HL-60 (cell line): Measurements from ENCODE around the gene VSX1.

Source experiments
- DNase-seq, 2 experiments: peaks; one replicate each; pipeline ENCODE4 v3.0.0-alpha.2; 2010 to 2020; ENCODE audit warnings: low read depth in 1 of 2, low spot score in 1 of 2
- H3K27ac ChIP-seq: fragments of 250-450 bp; sonication (Bioruptor Pico); replicated peaks from 2 replicates; pipeline ENCODE4 v1.5.1; 2020; ENCODE audit warnings: mild to moderate bottlenecking, moderate library complexity
- H3K27me3 ChIP-seq: fragments of 250-450 bp; sonication (Bioruptor Pico); 2 replicates; pipeline ENCODE4 v1.5.1; 2021; ENCODE audit warnings: mild to moderate bottlenecking, moderate library complexity; ENCODE audit not compliant: insufficient read depth, poor library complexity, severe bottlenecking
- H3K4me3 ChIP-seq: replicated peaks from 2 replicates; pipeline ENCODE4 v1.5.1; 2011; ENCODE audit warnings: mild to moderate bottlenecking, control low read depth, low read length; ENCODE audit not compliant: insufficient read depth
- GABPA ChIP-seq: IDR thresholded peaks from 2 replicates; pipeline ENCODE4 v1.6.1; 2012; ENCODE audit warnings: low read depth
- POLR2AphosphoS5 ChIP-seq: IDR thresholded peaks from 2 replicates; pipeline ENCODE4 v1.6.1; 2012; ENCODE audit warnings: low read depth
- SPI1 ChIP-seq: IDR thresholded peaks from 2 replicates; pipeline ENCODE4 v1.6.1; 2012; ENCODE audit warnings: low read depth, mild to moderate bottlenecking, borderline replicate concordance
- TF ChIP-seq, protein P1 (sequence below): IDR thresholded peaks from 2 replicates; pipeline ENCODE4 v1.6.1; 2012; ENCODE audit warnings: low read depth; ENCODE audit not compliant: insufficient replicate concordance
- TF ChIP-seq, protein P2 (sequence below): IDR thresholded peaks from one replicate; pipeline ENCODE4 v1.5.1; 2011; ENCODE audit warnings: low read length, control low read depth, inconsistent platforms; ENCODE audit not compliant: insufficient read depth

The VSX1 gene

DNA sequence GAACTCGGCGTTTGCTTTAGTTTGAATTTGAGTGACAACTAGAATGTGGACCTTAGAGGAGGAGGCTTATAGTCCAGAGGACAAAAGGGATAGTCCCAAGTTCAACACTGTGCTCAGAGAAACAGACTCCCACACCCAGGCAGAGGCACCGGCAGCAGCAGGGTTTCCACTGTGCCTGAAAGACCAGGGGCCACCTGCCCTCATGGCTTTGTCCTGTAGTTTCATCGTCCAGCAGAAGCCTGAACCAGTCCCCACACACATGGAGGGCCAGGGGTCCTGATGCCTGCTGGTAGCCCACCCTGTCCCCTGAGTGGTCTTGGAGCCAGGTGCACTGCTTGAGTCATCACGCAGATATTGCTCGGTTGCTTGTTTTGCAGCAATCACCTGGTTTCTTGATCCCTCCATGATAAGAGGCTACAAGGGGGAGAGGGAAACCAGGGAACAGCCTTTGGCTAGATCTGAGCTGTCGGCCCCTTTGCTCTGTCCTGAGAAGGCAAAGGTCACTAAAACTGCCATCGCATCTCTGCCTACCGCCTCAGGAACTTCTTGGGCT, 16.8 kb downstream of the VSX1 start:
- Histone ChIP-seq H3K27me3 (peaks cover 1% of the 10 kb centered on the region), H3K27ac (no peak overlapping the region)
- no peak for TF ChIP-seq SPI1
- no peak for TF ChIP-seq POLR2AphosphoS5
- TF ChIP-seq, protein P1, sequence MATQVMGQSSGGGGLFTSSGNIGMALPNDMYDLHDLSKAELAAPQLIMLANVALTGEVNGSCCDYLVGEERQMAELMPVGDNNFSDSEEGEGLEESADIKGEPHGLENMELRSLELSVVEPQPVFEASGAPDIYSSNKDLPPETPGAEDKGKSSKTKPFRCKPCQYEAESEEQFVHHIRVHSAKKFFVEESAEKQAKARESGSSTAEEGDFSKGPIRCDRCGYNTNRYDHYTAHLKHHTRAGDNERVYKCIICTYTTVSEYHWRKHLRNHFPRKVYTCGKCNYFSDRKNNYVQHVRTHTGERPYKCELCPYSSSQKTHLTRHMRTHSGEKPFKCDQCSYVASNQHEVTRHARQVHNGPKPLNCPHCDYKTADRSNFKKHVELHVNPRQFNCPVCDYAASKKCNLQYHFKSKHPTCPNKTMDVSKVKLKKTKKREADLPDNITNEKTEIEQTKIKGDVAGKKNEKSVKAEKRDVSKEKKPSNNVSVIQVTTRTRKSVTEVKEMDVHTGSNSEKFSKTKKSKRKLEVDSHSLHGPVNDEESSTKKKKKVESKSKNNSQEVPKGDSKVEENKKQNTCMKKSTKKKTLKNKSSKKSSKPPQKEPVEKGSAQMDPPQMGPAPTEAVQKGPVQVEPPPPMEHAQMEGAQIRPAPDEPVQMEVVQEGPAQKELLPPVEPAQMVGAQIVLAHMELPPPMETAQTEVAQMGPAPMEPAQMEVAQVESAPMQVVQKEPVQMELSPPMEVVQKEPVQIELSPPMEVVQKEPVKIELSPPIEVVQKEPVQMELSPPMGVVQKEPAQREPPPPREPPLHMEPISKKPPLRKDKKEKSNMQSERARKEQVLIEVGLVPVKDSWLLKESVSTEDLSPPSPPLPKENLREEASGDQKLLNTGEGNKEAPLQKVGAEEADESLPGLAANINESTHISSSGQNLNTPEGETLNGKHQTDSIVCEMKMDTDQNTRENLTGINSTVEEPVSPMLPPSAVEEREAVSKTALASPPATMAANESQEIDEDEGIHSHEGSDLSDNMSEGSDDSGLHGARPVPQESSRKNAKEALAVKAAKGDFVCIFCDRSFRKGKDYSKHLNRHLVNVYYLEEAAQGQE: no peak
- TF ChIP-seq GABPA: no peak
- TF ChIP-seq, protein P2, sequence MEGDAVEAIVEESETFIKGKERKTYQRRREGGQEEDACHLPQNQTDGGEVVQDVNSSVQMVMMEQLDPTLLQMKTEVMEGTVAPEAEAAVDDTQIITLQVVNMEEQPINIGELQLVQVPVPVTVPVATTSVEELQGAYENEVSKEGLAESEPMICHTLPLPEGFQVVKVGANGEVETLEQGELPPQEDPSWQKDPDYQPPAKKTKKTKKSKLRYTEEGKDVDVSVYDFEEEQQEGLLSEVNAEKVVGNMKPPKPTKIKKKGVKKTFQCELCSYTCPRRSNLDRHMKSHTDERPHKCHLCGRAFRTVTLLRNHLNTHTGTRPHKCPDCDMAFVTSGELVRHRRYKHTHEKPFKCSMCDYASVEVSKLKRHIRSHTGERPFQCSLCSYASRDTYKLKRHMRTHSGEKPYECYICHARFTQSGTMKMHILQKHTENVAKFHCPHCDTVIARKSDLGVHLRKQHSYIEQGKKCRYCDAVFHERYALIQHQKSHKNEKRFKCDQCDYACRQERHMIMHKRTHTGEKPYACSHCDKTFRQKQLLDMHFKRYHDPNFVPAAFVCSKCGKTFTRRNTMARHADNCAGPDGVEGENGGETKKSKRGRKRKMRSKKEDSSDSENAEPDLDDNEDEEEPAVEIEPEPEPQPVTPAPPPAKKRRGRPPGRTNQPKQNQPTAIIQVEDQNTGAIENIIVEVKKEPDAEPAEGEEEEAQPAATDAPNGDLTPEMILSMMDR: no peak

DNA sequence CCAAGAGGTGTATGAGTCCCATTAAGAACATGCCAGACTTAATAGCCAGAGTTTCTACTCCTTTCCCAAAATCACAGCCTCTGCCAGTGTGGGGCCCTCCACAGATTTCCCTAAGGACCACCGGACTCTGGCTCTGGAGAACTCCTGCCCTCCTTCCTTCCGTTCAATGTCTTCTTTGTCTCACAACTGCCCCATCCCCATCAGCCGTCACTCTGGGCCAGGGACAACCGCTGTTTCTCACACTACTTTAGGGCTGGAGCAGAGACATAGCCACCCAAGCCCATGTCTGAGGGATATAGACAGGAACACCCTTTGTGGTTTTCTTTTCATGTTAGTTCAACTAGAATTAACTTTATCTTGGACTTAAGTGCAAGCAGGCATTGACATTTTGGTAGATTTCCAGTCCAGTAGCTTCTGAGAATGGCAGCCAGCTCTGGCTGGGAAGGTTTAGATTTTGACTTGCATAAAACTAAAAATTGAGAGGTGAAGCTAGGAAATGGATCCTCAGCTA, 17.3 kb downstream of the VSX1 start:
- H3K27me3 ChIP-seq: no peaks in the 10 kb centered on the region
- H3K27ac ChIP-seq: no peak overlapping the region
- no peak for DNase-seq
- no peak overlapping the region for H3K4me3 ChIP-seq
- TF ChIP-seq POLR2AphosphoS5 (no peak), SPI1 (no peak), GABPA (no peak)
- TF ChIP-seq, protein P1: no peak
- TF ChIP-seq, protein P2: no peak

More for the DNA sequence above, 16.8 kb downstream of the VSX1 start:
- DNase-seq: no peak
- no peak overlapping the region for H3K4me3 ChIP-seq

DNA sequence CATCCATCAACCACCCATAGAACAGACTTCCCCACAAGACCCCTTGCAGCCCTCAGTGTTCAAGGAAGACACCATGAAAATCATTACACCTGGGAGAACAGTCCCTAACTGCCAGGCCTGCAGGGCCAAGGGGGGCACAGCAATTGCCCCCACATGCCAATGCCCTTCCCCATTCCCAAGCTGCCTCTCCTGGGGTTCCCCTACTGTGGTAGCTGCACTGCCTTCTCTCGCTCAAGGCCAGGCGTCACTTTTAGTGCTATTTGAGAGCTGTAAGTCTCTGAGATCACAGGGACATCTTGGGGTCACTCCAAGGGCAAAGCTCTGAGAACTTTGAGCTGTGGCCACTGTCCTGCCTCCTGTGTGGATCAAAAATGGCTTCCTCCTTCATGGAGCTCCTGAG, 18.0 kb downstream of the VSX1 start:
- Histone ChIP-seq H3K27me3 (no peaks in the 10 kb centered on the region), H3K27ac (no peak overlapping the region), H3K4me3 (no peak overlapping the region)
- TF ChIP-seq POLR2AphosphoS5 (no peak), SPI1 (no peak), GABPA (no peak)
- TF ChIP-seq, protein P1: no peak
- TF ChIP-seq, protein P2: no peak
- no peak for DNase-seq
